H1 (cell line): ENCODE measurements around the gene EGLN3. TPM values are rescaled to one million over a fixed set of nuclear protein-coding genes. Genes with fewer than 3 reads are reported as not detected.

Experiments
- CTCF ChIA-PET: fragments of 300-600 bp; sonication (Branson Sonifier 250); formaldehyde crosslinking; loops from one replicate; lab custom pipeline; 2021; ENCODE audit not compliant: partially characterized antibody; lab: Charles Lee
- POLR2A ChIA-PET: fragments of 300-600 bp; sonication (Branson Sonifier 250); formaldehyde crosslinking; loops from one replicate; lab custom pipeline; 2021; ENCODE audit warnings: inconsistent platforms; ENCODE audit not compliant: partially characterized antibody; lab: Charles Lee
- DNase-seq, 2 experiments: peaks; one replicate each; pipeline versions ENCODE4 v3.0.0 to v3.0.0-alpha.2; 2010 to 2022; ENCODE audit warnings: low spot score in 2 of 2, low read depth in 1 of 2, mixed read lengths in 1 of 2
- FAIRE-seq: peaks from 2 replicates; lab custom pipeline; 2011; peaks lifted over from hg19 to GRCh38; lab: Jason Lieb, UNC
- H2AFZ ChIP-seq: 2 replicates; pipeline ENCODE4 v1.8.1; 2012; ENCODE audit warnings: low read length, inconsistent platforms
- H2AK5ac ChIP-seq: 2 replicates; pipeline ENCODE4 v1.6.1; 2013; ENCODE audit warnings: low read depth, low read length
- H2BK120ac ChIP-seq: replicated peaks from 2 replicates; pipeline ENCODE3; 2013; ENCODE audit warnings: low read depth, low read length, inconsistent platforms
- H2BK12ac ChIP-seq: 2 replicates; pipeline ENCODE4 v1.6.1; 2013; ENCODE audit warnings: low read depth, low read length
- H2BK15ac ChIP-seq: 2 replicates; pipeline ENCODE4 v1.6.1; 2013; ENCODE audit warnings: low read length
- H2BK20ac ChIP-seq: 2 replicates; pipeline ENCODE4 v1.6.1; 2013; ENCODE audit warnings: low read length
- H2BK5ac ChIP-seq: 2 replicates; pipeline ENCODE4 v1.6.1; 2013; ENCODE audit warnings: low read depth, low read length
- H3K14ac ChIP-seq: 2 replicates; pipeline ENCODE4 v1.6.1; 2013; ENCODE audit warnings: inconsistent platforms; ENCODE audit not compliant: insufficient read length
- H3K18ac ChIP-seq: 2 replicates; pipeline ENCODE4 v1.6.1; 2013; ENCODE audit warnings: low read length; ENCODE audit errors: extremely low read depth
- H3K23ac ChIP-seq: 2 replicates; pipeline ENCODE4 v1.6.1; 2013; ENCODE audit warnings: inconsistent platforms; ENCODE audit not compliant: insufficient read length
- H3K23me2 ChIP-seq: 2 replicates; pipeline ENCODE4 v1.6.1; 2013; ENCODE audit warnings: low read depth, low read length
- H3K27ac ChIP-seq: 2 replicates; pipeline ENCODE4 v1.6.1; 2011; ENCODE audit warnings: low read depth, low read length, inconsistent platforms
- H3K27me3 ChIP-seq, 4 experiments: replicated peaks in 1 of 4; 1 replicate in 1 of 4; 2 replicates in 3 of 4; pipeline versions ENCODE4 v1.6.1 to v1.8.1; 2011 to 2013; ENCODE audit warnings: low read length in 3 of 4, mild to moderate bottlenecking in 3 of 4, inconsistent platforms in 2 of 4, mixed read lengths in 2 of 4, moderate library complexity in 1 of 4; ENCODE audit not compliant: control insufficient read depth in 3 of 4, insufficient read depth in 3 of 4; ENCODE audit errors: extremely low read depth in 1 of 4
- H3K36me3 ChIP-seq, 4 experiments: 2 replicates each; pipeline versions ENCODE4 v1.6.1 to v1.8.1; 2011 to 2013; ENCODE audit warnings: mild to moderate bottlenecking in 4 of 4, low read length in 3 of 4, moderate library complexity in 2 of 4, control low read depth in 1 of 4, inconsistent platforms in 1 of 4; ENCODE audit not compliant: insufficient read depth in 4 of 4, control insufficient read depth in 2 of 4
- H3K4ac ChIP-seq: replicated peaks from 2 replicates; pipeline ENCODE3; 2013; ENCODE audit warnings: low read length, low read depth, mixed read lengths, inconsistent platforms; ENCODE audit not compliant: insufficient read length
- H3K4me1 ChIP-seq, 4 experiments: replicated peaks in 1 of 4; 1 replicate in 1 of 4; 2 replicates in 3 of 4; pipeline versions ENCODE4 v1.6.1 to v1.8.1; 2011 to 2013; ENCODE audit warnings: low read length in 3 of 4, inconsistent platforms in 2 of 4, mixed read lengths in 1 of 4; ENCODE audit not compliant: insufficient read depth in 4 of 4, control insufficient read depth in 3 of 4
- H3K4me2 ChIP-seq, 2 experiments: 2 replicates each; pipeline versions ENCODE4 v1.6.1 to v1.8.1; 2011 to 2013; ENCODE audit warnings: low read depth in 2 of 2, low read length in 2 of 2, control low read depth in 1 of 2, inconsistent platforms in 1 of 2, mild to moderate bottlenecking in 1 of 2; ENCODE audit not compliant: insufficient read depth in 1 of 2
- H3K4me3 ChIP-seq, 4 experiments: fragments of 200-600, 300-600 bp in 1 of 4; sonication (generic), shearing (Covaris generic), sonication (Bioruptor Twin) in 1 of 4; 2 replicates each; pipeline versions ENCODE4 v1.5.1 to v1.8.1; 2011 to 2016; ENCODE audit warnings: low read length in 4 of 4, low read depth in 3 of 4, control low read depth in 2 of 4, inconsistent platforms in 2 of 4, mild to moderate bottlenecking in 2 of 4, mixed read lengths in 1 of 4, moderate library complexity in 1 of 4; ENCODE audit not compliant: insufficient read depth in 2 of 4; ENCODE audit errors: extremely low read depth in 1 of 4
- H3K56ac ChIP-seq: replicated peaks from 2 replicates; pipeline ENCODE3; 2013; ENCODE audit warnings: low read depth, mild to moderate bottlenecking, mixed read lengths, low read length, inconsistent platforms; ENCODE audit not compliant: insufficient read length
- H3K79me1 ChIP-seq: 2 replicates; pipeline ENCODE4 v1.6.1; 2013; ENCODE audit warnings: low read depth, low read length, control low read depth
- H3K79me2 ChIP-seq, 2 experiments: 2 replicates each; pipeline versions ENCODE4 v1.6.1 to v1.8.1; 2012 to 2013; ENCODE audit warnings: low read length in 2 of 2, mild to moderate bottlenecking in 2 of 2, inconsistent platforms in 1 of 2; ENCODE audit not compliant: insufficient read depth in 2 of 2, control insufficient read depth in 1 of 2
- H3K9ac ChIP-seq, 4 experiments: replicated peaks in 1 of 4; 1 replicate in 1 of 4; 2 replicates in 3 of 4; pipeline versions ENCODE4 v1.6.1 to v1.8.1; 2011 to 2013; ENCODE audit warnings: low read depth in 3 of 4, low read length in 3 of 4, control low read depth in 2 of 4, mild to moderate bottlenecking in 2 of 4, moderate library complexity in 2 of 4, inconsistent platforms in 1 of 4; ENCODE audit errors: extremely low read depth in 1 of 4
- H3K9me3 ChIP-seq, 2 experiments: 2 replicates each; pipeline versions ENCODE4 v1.6.1 to v1.8.1; 2012 to 2013; ENCODE audit warnings: mild to moderate bottlenecking in 2 of 2, moderate library complexity in 2 of 2, control low read depth in 1 of 2, inconsistent platforms in 1 of 2, low read depth in 1 of 2, low read length in 1 of 2, mixed read lengths in 1 of 2; ENCODE audit not compliant: insufficient read depth in 2 of 2
- H4K20me1 ChIP-seq, 2 experiments: replicated peaks in 1 of 2; 2 replicates each; pipeline versions ENCODE3 to v1.8.1; 2011 to 2013; ENCODE audit warnings: inconsistent platforms in 2 of 2, low read length in 2 of 2, mild to moderate bottlenecking in 1 of 2; ENCODE audit not compliant: insufficient read depth in 2 of 2, control insufficient read depth in 1 of 2
- H4K5ac ChIP-seq: 2 replicates; pipeline ENCODE4 v1.6.1; 2013; ENCODE audit warnings: low read length, low read depth, mixed read lengths, inconsistent platforms; ENCODE audit not compliant: insufficient read length
- H4K8ac ChIP-seq: 2 replicates; pipeline ENCODE4 v1.8.0; 2013; ENCODE audit warnings: mild to moderate bottlenecking, moderate library complexity, low read length, inconsistent platforms; ENCODE audit not compliant: insufficient read depth; ENCODE audit errors: extremely low read depth
- H4K91ac ChIP-seq: replicated peaks from 2 replicates; pipeline ENCODE3; 2013; ENCODE audit warnings: low read length, mixed read lengths, inconsistent platforms; ENCODE audit not compliant: insufficient read length
- NANOG ChIP-seq: IDR thresholded peaks from 2 replicates; pipeline ENCODE4 v1.6.1; 2011; ENCODE audit warnings: low read length, low read depth, mild to moderate bottlenecking, inconsistent platforms; ENCODE audit not compliant: insufficient read depth, poor library complexity, severe bottlenecking
- WGBS, 2 experiments: shearing (Covaris generic) in 1 of 2; methylation state at CpG; one replicate each; pipeline versions ENCODE4 v1.1.6 to v1.1.7; 2013 to 2015; ENCODE audit warnings: low lambda C conversion rate in 2 of 2, mixed read lengths in 2 of 2, inconsistent platforms in 1 of 2, low coverage in 1 of 2, missing lambda C conversion rate in 1 of 2; ENCODE audit not compliant: insufficient replicate concordance in 2 of 2, insufficient coverage in 1 of 2, insufficient read length in 1 of 2; ENCODE audit errors: extremely low coverage in 1 of 2, missing lambda C conversion rate in 1 of 2; 5-methylcytosine and 5-hydroxymethylcytosine counted together
- polyA plus RNA-seq, 7 experiments: library from polyadenylated mRNA; depleted of rRNA in 3 of 7; stranded (reverse) in 5 of 7; unstranded in 2 of 7; fragments of >200 nt in 5 of 7; fragments of 200-250 nt in 2 of 7; gene quantifications; 1 replicate in 5 of 7; 2 replicates in 1 of 7; 4 replicates in 1 of 7; pipeline versions ENCODE4 v1.2.1 to v1.2.3, GENCODE V29; 2011 to 2013; ENCODE audit warnings: missing spikeins in 2 of 7, mixed read lengths in 2 of 7
- total RNA-seq: library from RNA; stranded (reverse); fragmentation: NEBNext Ultra II Directional; extraction: Animal tissue kit (Norgen Biotek cat#: 25700); gene quantifications from 2 replicates; pipeline ENCODE4 v1.2.1, GENCODE V29; 2021

The EGLN3 gene
- total and polyA plus RNA-seq, 2 of the 8 experiments (the other 6 are each of a cell fraction or from before 2014, with no cell fraction given): 10.6 to 27.3 TPM

DNA sequence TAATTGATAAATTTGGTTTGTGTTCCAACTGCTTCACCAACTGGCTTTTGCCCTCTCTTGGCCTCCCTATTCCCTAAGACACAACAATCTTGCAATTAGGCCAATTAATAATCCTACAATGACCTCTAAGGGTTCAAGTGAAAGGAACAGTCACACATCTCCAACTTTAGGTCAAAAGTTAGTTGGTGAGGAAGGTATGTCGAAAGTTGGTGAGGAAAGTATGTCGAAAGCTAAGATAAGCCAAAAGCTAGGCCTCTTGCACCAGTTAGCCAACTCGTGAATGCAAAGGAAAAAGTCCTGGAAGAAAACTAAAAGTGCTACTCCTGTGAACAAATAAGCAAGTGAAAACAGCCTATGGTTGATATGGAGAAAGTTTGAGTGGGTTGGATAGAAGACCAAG lies 32.6 kb downstream of the EGLN3 start:
- Histone ChIP-seq H4K20me1 (no peaks in the 10 kb centered on the region), H3K56ac (no peak overlapping the region), H3K4me3 (no peak overlapping the region), H2BK20ac (no peak overlapping the region), H3K23ac (no peak overlapping the region), H3K4me1 (peaks cover 0 to 7% (median 4%) of the 10 kb centered on the region in 4 experiments; a peak in 4 of 7 replicates), H3K4ac (no peak overlapping the region), H3K9ac (no peak overlapping the region), H2BK15ac (no peak overlapping the region), H3K18ac (no peak overlapping the region), H4K91ac (no peak overlapping the region), H3K4me2 (no peak overlapping the region), H2AFZ (no peak overlapping the region), H2BK12ac (no peak overlapping the region), H3K14ac (no peak overlapping the region), H3K79me1 (no peaks in the 10 kb centered on the region), H3K27ac (no peak overlapping the region), H3K36me3 (peaks cover 0 to 3% (median under 1%) of the 10 kb centered on the region in 4 experiments; a peak in 2 of 8 replicates), H4K5ac (no peak overlapping the region), H2BK120ac (no peak overlapping the region), H2AK5ac (no peak overlapping the region), H3K79me2 (no peaks in the 10 kb centered on the region), H4K8ac (no peak overlapping the region), H3K27me3 (no peaks in the 10 kb centered on the region), H3K9me3 (no peaks in the 10 kb centered on the region), H3K23me2 (no peaks in the 10 kb centered on the region), H2BK5ac (no peak overlapping the region)
- FAIRE-seq (no peak), DNase-seq (no peak)
- ChIA-PET POLR2A (interaction anchor here (0.7 kb wide), 1 partner anchor 85 kb away, joined by 3 read pairs; no protein-coding TSS in a partner anchor), CTCF (interaction anchor here (1.5 to 2.8 kb wide), 2 partner anchors 10 to 16 kb away, joined by 4 to 11 read pairs; no protein-coding TSS in a partner anchor)
- TF ChIP-seq NANOG: no peak
- 88% methylated on average over 3 of the region's 3 CpGs; no CpG with 5 or more reads in 1 of the 2 experiments for WGBS, 2 experiments
